A204.1 (cell line): ENCODE results near the gene F2RL3.

Experiments used
- FAIRE-seq: peaks from 2 replicates; lab custom pipeline; 2012; peaks lifted over from hg19 to GRCh38; lab: Jason Lieb, UNC

F2RL3 gene

GRCh38 chr19:16895467-16896145 lies 6.8 kb downstream of the F2RL3 start:
- no peak for FAIRE-seq

- FAIRE-seq, result no peak
These were observed 7.6 kb downstream of the F2RL3 start for GRCh38 chr19:16896146-16897028.

GRCh38 chr19:16897029-16897855 lies 8.4 kb downstream of the F2RL3 start:
- no peak for FAIRE-seq

GRCh38 chr19:16897856-16898161 lies 9.0 kb downstream of the F2RL3 start:
- FAIRE-seq, result no peak

GRCh38 chr19:16898361-16899015 lies 9.7 kb downstream of the F2RL3 start:
- no peak for FAIRE-seq

GRCh38 chr19:16899566-16900075 lies 10.8 kb downstream of the F2RL3 start:
- no peak for FAIRE-seq

GRCh38 chr19:16901491-16902175 lies 12.8 kb downstream of the F2RL3 start:
- FAIRE-seq, result no peak

- no peak for FAIRE-seq
These were observed 13.7 kb downstream of the F2RL3 start for GRCh38 chr19:16902545-16902944.

GRCh38 chr19:16903347-16903746 lies 14.5 kb downstream of the F2RL3 start:
- FAIRE-seq, result no peak

- FAIRE-seq, result no peak
These were observed 15.8 kb downstream of the F2RL3 start for GRCh38 chr19:16904599-16904998.

- FAIRE-seq, result no peak
These were observed 20.0 kb downstream of the F2RL3 start for GRCh38 chr19:16908759-16909158.

- FAIRE-seq, result no peak
These were observed 22.2 kb downstream of the F2RL3 start for GRCh38 chr19:16911046-16911445.

- FAIRE-seq, result no peak
These were observed 24.0 kb downstream of the F2RL3 start for GRCh38 chr19:16912780-16913179.

- no peak for FAIRE-seq
These were observed 25.6 kb downstream of the F2RL3 start for GRCh38 chr19:16914421-16914820.

GRCh38 chr19:16915135-16915534 lies 26.3 kb downstream of the F2RL3 start:
- FAIRE-seq, result no peak

- no peak for FAIRE-seq
These were observed 26.9 kb downstream of the F2RL3 start for GRCh38 chr19:16915734-16916133.

- no peak for FAIRE-seq
These were observed 28.6 kb downstream of the F2RL3 start for GRCh38 chr19:16917401-16917800.

- no peak for FAIRE-seq
These were observed 30.7 kb downstream of the F2RL3 start for GRCh38 chr19:16919496-16919895.

- FAIRE-seq, result no peak
These were observed 32.2 kb downstream of the F2RL3 start for GRCh38 chr19:16920816-16921529.

- FAIRE-seq, result no peak
These were observed 33.2 kb downstream of the F2RL3 start for GRCh38 chr19:16921766-16922591.
